Thoracic aorta (tissue), 2 donors: ENCODE results near the gene GLP2R. TPM values are rescaled to one million over a fixed set of nuclear protein-coding genes. Genes with fewer than 3 reads are reported as not detected.

ENCODE experiments used
- ATAC-seq: fragments of 150-250 bp; one replicate; pipeline ENCODE4 v1.8.0; 2017; ENCODE audit warnings: low read depth; ENCODE audit not compliant: insufficient number of reproducible peaks, low FRiP score
- DNase-seq: peaks from one replicate; pipeline ENCODE4 v3.0.0-alpha.2; 2020; ENCODE audit warnings: low spot score
- H3K27ac ChIP-seq, 2 donors: fragments of 200-600 bp; sonication (generic); 1 replicate in 1 of 2; 2 replicates in 1 of 2; pipeline ENCODE4 v1.5.1; 2016; ENCODE audit warnings: mild to moderate bottlenecking in 2 of 2, moderate library complexity in 2 of 2
- H3K27me3 ChIP-seq: fragments of 200-600 bp; sonication (generic); replicated peaks from 2 replicates; pipeline ENCODE4 v1.6.0; 2016; ENCODE audit warnings: mild to moderate bottlenecking; ENCODE audit not compliant: insufficient read depth
- H3K36me3 ChIP-seq: fragments of 200-600 bp; sonication (generic); one replicate; pipeline ENCODE4 v1.5.1; 2016
- H3K4me1 ChIP-seq, 2 donors: fragments of 200-600 bp; sonication (generic); 1 replicate in 1 of 2; 2 replicates in 1 of 2; pipeline versions ENCODE4 v1.5.1 to v1.6.0; 2016; ENCODE audit warnings: low read depth in 2 of 2, mild to moderate bottlenecking in 1 of 2; ENCODE audit not compliant: control insufficient read depth in 1 of 2
- H3K4me3 ChIP-seq: fragments of 200-600 bp; sonication (generic); 2 replicates; pipeline ENCODE4 v1.5.1; 2016; ENCODE audit warnings: mild to moderate bottlenecking
- H3K9me3 ChIP-seq: fragments of 200-600 bp; sonication (generic); 2 replicates; pipeline ENCODE4 v1.5.1; 2016
- total RNA-seq, 2 donors: library from RNA; depleted of rRNA; stranded (reverse); fragments of >200 nt; gene quantifications; one replicate each; pipeline versions ENCODE4 v1.1.0 to v1.2.3, GENCODE V29; 2016
- TF ChIP-seq, protein P1 (sequence below): fragments of 200-600 bp; sonication (generic); IDR thresholded peaks from one replicate; pipeline ENCODE4 v1.5.1; 2019; ENCODE audit warnings: antibody characterized with exemption

Gene GLP2R
- total RNA-seq, 2 donors from 2014 or later, result 2.3 TPM; not detected in 1

DNA sequence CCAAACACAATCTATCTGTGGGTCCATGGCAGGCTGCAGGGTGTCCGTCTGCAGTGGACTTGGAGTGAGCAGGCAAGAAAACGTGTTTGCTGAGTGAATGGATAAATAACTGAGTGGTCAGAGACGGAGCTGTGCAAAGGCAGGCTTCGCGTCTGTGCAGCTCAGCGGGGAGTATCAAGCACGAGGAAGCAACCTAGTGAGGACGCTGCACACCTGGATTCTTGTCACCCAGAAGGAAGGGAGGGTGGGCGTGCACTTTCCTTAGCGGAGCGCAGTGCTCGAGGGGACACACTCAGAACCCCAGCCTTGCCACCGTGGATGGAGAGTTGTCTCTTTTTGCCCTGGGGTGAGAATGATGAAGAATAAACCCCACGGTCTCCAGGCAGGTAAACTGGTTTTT is 80.9 kb downstream of the GLP2R start:
- DNase-seq (no peak), ATAC-seq (no peak)
- H3K36me3 ChIP-seq, result no peaks in the 10 kb centered on the region
- TF ChIP-seq, protein P1, sequence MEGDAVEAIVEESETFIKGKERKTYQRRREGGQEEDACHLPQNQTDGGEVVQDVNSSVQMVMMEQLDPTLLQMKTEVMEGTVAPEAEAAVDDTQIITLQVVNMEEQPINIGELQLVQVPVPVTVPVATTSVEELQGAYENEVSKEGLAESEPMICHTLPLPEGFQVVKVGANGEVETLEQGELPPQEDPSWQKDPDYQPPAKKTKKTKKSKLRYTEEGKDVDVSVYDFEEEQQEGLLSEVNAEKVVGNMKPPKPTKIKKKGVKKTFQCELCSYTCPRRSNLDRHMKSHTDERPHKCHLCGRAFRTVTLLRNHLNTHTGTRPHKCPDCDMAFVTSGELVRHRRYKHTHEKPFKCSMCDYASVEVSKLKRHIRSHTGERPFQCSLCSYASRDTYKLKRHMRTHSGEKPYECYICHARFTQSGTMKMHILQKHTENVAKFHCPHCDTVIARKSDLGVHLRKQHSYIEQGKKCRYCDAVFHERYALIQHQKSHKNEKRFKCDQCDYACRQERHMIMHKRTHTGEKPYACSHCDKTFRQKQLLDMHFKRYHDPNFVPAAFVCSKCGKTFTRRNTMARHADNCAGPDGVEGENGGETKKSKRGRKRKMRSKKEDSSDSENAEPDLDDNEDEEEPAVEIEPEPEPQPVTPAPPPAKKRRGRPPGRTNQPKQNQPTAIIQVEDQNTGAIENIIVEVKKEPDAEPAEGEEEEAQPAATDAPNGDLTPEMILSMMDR, result no peak
- no peaks in the 10 kb centered on the region for H3K4me1 ChIP-seq
- no peaks in the 10 kb centered on the region for H3K27me3 ChIP-seq
- no peak overlapping the region for H3K4me3 ChIP-seq
- H3K27ac ChIP-seq, result no peak overlapping the region
- H3K9me3 ChIP-seq, result no peaks in the 10 kb centered on the region

DNA sequence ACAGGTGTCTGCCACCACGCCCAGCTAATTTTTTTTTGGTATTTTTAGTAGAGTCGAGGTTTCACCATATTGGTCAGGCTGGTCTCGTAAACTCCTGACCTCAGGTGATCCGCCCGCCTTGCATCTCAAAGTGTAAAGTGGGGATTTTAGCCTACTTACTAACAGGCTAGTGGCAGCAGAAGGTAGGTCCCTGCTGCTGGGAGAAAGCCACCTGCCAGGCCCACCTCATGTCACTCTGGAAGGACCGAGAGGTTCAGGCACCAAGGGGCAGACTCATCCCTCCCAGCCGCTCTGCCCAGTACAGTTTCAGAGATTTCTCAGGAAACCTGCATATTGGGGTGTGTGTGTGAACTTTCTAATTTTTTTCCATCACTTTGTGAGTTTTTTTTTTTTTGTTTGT is 81.4 kb downstream of the GLP2R start:
- DNase-seq, result no peak
- no peaks in the 10 kb centered on the region for H3K9me3 ChIP-seq
- H3K4me3 ChIP-seq, result no peak overlapping the region
- no peaks in the 10 kb centered on the region for H3K36me3 ChIP-seq
- ATAC-seq, result no peak
- no peak overlapping the region for H3K27ac ChIP-seq
- no peaks in the 10 kb centered on the region for H3K4me1 ChIP-seq
- no peaks in the 10 kb centered on the region for H3K27me3 ChIP-seq
- TF ChIP-seq, protein P1, result no peak

DNA sequence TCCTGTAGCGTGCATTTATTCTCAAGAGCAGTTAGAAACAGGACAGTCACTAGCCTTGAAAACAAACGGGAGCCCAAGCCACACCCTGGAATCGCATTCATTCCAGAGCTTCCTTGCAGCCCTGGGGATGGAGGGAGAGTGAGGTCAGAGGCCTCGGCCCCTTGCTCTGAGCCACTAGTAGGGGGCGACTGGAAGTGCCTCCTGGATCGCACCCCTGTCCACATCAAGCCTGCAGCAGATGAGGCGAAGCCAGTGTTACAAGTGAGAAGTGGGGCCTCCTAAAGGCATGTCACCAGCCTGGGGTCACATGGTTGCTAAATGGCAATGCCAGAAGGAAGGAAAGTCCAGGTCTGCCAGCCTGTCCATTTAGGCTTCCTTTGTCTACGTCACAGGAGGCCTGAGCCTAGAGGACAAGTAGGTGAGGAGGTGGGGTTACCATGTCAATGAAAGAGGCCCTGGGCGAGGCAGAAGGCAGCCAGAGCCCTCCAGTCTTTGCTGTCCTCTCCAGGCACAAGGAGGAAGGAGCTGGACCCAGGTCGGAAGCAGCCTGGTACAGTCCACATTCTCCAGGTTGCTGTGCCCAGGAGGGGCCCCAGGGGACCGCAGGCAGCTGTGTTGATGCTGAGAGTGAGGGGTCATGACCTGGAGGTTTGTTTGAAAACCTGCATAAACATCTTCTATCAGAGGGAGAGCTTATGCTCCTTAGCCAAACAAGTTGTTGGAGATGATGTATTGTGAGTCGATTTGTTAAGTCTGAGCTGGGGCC is 82.3 kb downstream of the GLP2R start:
- H3K4me3 ChIP-seq, result no peak overlapping the region
- H3K36me3 ChIP-seq, result no peaks in the 10 kb centered on the region
- ATAC-seq, result no peak
- H3K27ac ChIP-seq, result no peak overlapping the region
- no peak for DNase-seq
- H3K27me3 ChIP-seq, result no peaks in the 10 kb centered on the region
- H3K9me3 ChIP-seq, result no peaks in the 10 kb centered on the region
- no peaks in the 10 kb centered on the region for H3K4me1 ChIP-seq
- TF ChIP-seq, protein P1, result no peak

DNA sequence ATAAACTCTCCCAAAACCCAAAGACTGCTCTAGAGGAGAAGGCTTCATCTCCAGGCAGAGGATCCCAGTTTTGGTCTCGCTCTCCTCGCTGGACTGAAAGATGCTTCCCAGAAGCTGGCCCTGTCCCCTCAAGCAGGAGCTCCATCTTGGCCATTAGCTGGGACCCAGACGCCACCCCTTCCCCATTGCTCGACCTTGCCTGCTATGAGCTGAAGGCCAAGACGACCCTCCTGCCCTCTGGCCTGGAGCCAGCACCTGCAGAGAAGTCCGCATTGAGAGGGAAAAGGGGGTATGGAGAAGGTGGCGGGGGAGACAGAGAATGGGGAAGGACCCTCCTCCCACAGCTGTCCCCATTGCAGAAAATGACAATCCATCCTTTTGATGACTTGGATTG is 82.9 kb downstream of the GLP2R start:
- Histone ChIP-seq H3K36me3 (no peaks in the 10 kb centered on the region), H3K27me3 (no peaks in the 10 kb centered on the region), H3K4me1 (no peaks in the 10 kb centered on the region), H3K9me3 (no peaks in the 10 kb centered on the region), H3K27ac (no peak overlapping the region), H3K4me3 (no peak overlapping the region)
- no peak for ATAC-seq
- DNase-seq, result no peak
- TF ChIP-seq, protein P1, result no peak

DNA sequence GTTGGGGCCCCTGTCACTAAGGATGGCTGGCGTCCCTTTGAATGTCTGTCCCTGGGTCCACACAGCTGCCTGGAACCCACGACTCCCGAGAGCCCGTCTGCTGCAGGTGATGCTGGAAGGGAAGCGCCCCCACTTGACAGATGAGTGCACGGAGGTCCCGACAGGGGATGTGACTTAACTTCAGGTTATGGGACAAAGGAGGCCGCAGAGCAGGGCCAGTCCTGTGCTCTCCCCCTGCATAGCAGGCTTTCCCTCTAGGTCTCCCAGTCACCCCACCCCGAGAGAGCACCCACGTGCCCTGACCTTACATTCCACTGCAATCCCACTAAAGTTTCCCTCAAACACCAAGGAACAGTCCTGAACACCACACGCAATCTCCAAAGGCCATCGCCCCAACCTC is 85.4 kb downstream of the GLP2R start:
- H3K4me1 ChIP-seq, result no peaks in the 10 kb centered on the region
- TF ChIP-seq, protein P1, result no peak
- no peaks in the 10 kb centered on the region for H3K36me3 ChIP-seq
- no peaks in the 10 kb centered on the region for H3K27me3 ChIP-seq
- H3K27ac ChIP-seq, result no peak overlapping the region
- DNase-seq (no peak), ATAC-seq (no peak)
- H3K9me3 ChIP-seq, result no peaks in the 10 kb centered on the region
- H3K4me3 ChIP-seq, result no peak overlapping the region
